Measurements from ENCODE around the gene C16orf78.

DNA sequence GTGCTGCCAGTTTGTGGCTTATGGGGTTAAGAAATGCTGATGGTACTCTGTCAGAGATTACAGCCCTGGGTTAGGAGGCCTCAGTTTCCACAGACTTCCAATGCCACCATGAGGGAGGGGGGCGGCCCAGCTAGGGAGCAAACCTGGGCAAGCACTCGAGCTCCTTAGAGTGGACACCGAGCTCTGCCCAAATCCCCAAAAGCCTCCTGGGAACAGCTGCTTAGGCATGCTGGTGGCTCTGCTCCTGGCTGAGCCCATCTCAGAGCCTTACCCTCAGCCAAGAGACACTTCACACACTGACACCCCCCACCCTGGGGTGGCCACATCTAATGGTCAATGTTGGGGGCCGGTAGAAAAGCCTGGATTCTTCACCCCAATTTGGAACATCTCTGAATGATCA is 66.1 kb downstream of the C16orf78 start:
- TF ChIP-seq TAF1 (IDR thresholded peaks at IDR 0.05; ENCODE audit: low read depth) (no peak), EZH2 (IDR thresholded peaks at IDR 0.05; ENCODE audit: borderline replicate concordance, insufficient read depth, low read length, poor library complexity, severe bottlenecking) (no peak), POLR2AphosphoS5 (IDR thresholded peaks at IDR 0.05) (no peak), EP300 (conservative IDR thresholded peaks at IDR 0.05; ENCODE audit: poor library complexity, severe bottlenecking) (no peak), RAD21 (conservative IDR thresholded peaks at IDR 0.05) (no peak), SMC3 (conservative IDR thresholded peaks at IDR 0.05; ENCODE audit: poor library complexity) (no peak)
- TF ChIP-seq, protein P1, sequence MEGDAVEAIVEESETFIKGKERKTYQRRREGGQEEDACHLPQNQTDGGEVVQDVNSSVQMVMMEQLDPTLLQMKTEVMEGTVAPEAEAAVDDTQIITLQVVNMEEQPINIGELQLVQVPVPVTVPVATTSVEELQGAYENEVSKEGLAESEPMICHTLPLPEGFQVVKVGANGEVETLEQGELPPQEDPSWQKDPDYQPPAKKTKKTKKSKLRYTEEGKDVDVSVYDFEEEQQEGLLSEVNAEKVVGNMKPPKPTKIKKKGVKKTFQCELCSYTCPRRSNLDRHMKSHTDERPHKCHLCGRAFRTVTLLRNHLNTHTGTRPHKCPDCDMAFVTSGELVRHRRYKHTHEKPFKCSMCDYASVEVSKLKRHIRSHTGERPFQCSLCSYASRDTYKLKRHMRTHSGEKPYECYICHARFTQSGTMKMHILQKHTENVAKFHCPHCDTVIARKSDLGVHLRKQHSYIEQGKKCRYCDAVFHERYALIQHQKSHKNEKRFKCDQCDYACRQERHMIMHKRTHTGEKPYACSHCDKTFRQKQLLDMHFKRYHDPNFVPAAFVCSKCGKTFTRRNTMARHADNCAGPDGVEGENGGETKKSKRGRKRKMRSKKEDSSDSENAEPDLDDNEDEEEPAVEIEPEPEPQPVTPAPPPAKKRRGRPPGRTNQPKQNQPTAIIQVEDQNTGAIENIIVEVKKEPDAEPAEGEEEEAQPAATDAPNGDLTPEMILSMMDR (IDR thresholded peaks at IDR 0.05; ENCODE audit: poor library complexity, severe bottlenecking), result no peak
- TF ChIP-seq, protein P2, sequence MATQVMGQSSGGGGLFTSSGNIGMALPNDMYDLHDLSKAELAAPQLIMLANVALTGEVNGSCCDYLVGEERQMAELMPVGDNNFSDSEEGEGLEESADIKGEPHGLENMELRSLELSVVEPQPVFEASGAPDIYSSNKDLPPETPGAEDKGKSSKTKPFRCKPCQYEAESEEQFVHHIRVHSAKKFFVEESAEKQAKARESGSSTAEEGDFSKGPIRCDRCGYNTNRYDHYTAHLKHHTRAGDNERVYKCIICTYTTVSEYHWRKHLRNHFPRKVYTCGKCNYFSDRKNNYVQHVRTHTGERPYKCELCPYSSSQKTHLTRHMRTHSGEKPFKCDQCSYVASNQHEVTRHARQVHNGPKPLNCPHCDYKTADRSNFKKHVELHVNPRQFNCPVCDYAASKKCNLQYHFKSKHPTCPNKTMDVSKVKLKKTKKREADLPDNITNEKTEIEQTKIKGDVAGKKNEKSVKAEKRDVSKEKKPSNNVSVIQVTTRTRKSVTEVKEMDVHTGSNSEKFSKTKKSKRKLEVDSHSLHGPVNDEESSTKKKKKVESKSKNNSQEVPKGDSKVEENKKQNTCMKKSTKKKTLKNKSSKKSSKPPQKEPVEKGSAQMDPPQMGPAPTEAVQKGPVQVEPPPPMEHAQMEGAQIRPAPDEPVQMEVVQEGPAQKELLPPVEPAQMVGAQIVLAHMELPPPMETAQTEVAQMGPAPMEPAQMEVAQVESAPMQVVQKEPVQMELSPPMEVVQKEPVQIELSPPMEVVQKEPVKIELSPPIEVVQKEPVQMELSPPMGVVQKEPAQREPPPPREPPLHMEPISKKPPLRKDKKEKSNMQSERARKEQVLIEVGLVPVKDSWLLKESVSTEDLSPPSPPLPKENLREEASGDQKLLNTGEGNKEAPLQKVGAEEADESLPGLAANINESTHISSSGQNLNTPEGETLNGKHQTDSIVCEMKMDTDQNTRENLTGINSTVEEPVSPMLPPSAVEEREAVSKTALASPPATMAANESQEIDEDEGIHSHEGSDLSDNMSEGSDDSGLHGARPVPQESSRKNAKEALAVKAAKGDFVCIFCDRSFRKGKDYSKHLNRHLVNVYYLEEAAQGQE (IDR thresholded peaks at IDR 0.05; ENCODE audit: borderline replicate concordance), result no peak

Measured in neural cell (in vitro differentiated cells).